NCI-H748 (cell line): ENCODE data around the gene NUDT4.

Source experiments
- DNase-seq: peaks from one replicate; lab custom pipeline; 2025; ENCODE audit not compliant: unreplicated experiment; lab: John Stamatoyannopoulos, UW

The NUDT4 gene

GRCh38 chr12:93456077-93456476 lies 78.4 kb downstream of the NUDT4 start:
- no peak for DNase-seq
